Adrenal gland (tissue), 5 donors: ENCODE data around the gene APBA2.

ENCODE experiments used
- POLR2A ChIP-seq, 2 donors: fragments of 450-650 bp; IDR thresholded peaks; one replicate each; pipeline ENCODE4 v1.6.1; 2017; ENCODE audit warnings: antibody characterized with exemption in 2 of 2, mild to moderate bottlenecking in 2 of 2, moderate library complexity in 1 of 2
- TF ChIP-seq, protein P1 (sequence below), 6 experiments: fragments of 450-650 bp in 4 of 6; fragments of 200-600 bp in 2 of 6; sonication (generic) in 1 of 6; IDR thresholded peaks; 1 replicate in 5 of 6; 2 replicates in 1 of 6; pipeline versions ENCODE4 v1.5.1 to v1.8.0; 2016 to 2021; ENCODE audit warnings: antibody characterized with exemption in 6 of 6, mild to moderate bottlenecking in 2 of 6, moderate library complexity in 1 of 6
- donor health status: DM: no; HTN: no; CAD: no.

- TF ChIP-seq, protein P1, sequence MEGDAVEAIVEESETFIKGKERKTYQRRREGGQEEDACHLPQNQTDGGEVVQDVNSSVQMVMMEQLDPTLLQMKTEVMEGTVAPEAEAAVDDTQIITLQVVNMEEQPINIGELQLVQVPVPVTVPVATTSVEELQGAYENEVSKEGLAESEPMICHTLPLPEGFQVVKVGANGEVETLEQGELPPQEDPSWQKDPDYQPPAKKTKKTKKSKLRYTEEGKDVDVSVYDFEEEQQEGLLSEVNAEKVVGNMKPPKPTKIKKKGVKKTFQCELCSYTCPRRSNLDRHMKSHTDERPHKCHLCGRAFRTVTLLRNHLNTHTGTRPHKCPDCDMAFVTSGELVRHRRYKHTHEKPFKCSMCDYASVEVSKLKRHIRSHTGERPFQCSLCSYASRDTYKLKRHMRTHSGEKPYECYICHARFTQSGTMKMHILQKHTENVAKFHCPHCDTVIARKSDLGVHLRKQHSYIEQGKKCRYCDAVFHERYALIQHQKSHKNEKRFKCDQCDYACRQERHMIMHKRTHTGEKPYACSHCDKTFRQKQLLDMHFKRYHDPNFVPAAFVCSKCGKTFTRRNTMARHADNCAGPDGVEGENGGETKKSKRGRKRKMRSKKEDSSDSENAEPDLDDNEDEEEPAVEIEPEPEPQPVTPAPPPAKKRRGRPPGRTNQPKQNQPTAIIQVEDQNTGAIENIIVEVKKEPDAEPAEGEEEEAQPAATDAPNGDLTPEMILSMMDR (IDR thresholded peaks at IDR 0.05), result no peak
- no peak for TF ChIP-seq POLR2A (IDR thresholded peaks at IDR 0.05)
These were observed 196.0 kb downstream of the APBA2 start for GRCh38 chr15:29081781-29082180.
